ENCODE results near the gene C1D.

The C1D gene

DNA sequence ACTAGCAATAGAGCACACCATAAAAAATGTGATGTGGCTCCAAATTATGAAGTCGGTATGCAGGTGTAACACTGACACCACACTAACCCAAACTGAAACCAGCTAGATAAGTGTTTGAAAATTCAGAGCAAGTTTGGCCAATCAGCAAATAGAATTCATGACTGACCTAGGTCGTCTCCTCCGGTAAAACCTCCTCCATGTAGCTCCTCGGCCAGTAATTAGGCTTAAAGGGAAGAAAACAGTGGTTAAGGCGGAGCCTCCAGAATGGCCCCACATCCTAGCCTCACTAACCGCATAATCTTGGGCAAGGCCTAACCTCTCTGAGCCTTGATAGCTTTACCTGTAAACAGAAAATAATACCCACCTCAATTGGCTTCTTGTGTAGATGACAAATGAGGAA, 30.1 kb downstream of the C1D start:
- H3K27me3 ChIP-seq (replicated peaks; ENCODE audit: control insufficient read depth, insufficient read depth, low read length) = no peaks in the 10 kb centered on the region
- H3K4me3 ChIP-seq (ENCODE audit: low read length) = no peak overlapping the region
- DNase-seq (ENCODE audit: low read depth) = no peak
- H3K9ac ChIP-seq (ENCODE audit: low read length) = no peak overlapping the region
- no peaks in the 10 kb centered on the region for H3K36me3 ChIP-seq (ENCODE audit: control insufficient read depth, insufficient read depth, low read length, severe bottlenecking)
- H3K9me3 ChIP-seq (ENCODE audit: control insufficient read depth, low read length) = no peaks in the 10 kb centered on the region
- peaks cover 10% of the 10 kb centered on the region for H3K4me1 ChIP-seq (ENCODE audit: control insufficient read depth, insufficient read depth, low read length)

DNA sequence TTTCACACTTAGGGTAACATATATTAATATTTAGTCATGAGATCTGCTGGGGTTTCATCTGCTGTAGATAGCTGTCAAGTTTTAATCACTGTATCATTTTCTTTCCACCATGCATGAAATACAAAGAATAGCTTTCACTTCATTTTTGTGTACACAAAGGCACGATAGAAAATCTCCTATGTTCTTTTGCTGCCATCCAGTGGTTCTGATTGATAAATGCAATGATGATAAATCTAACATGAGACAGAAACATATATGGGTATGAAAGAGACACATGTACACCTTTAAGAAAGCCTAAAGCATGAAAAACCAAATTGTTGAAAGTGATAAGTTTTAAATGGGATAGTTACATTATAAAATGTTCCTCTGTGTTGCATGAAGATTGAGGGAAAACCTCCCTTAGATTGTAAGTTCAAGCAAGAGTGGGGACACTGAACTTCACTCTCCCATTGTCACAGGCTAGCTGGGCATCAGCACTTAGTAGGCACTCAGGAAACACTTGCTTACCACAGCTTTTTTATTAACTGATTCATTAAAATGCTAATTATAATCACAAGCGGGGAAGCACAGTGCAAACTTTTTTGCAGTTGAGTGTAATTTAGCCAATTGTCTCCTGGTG, 31.2 kb downstream of the C1D start:
- Histone ChIP-seq H3K27me3 (replicated peaks; ENCODE audit: control insufficient read depth, insufficient read depth, low read length) (no peaks in the 10 kb centered on the region), H3K36me3 (ENCODE audit: control insufficient read depth, insufficient read depth, low read length, severe bottlenecking) (no peaks in the 10 kb centered on the region), H3K4me3 (ENCODE audit: low read length) (no peak overlapping the region), H3K9me3 (ENCODE audit: control insufficient read depth, low read length) (no peaks in the 10 kb centered on the region), H3K9ac (ENCODE audit: low read length) (peak overlapping the region; percentile 62), H3K4me1 (ENCODE audit: control insufficient read depth, insufficient read depth, low read length) (peaks cover 10% of the 10 kb centered on the region)
- DNase-seq (ENCODE audit: low read depth) = peak; percentile 83

DNA sequence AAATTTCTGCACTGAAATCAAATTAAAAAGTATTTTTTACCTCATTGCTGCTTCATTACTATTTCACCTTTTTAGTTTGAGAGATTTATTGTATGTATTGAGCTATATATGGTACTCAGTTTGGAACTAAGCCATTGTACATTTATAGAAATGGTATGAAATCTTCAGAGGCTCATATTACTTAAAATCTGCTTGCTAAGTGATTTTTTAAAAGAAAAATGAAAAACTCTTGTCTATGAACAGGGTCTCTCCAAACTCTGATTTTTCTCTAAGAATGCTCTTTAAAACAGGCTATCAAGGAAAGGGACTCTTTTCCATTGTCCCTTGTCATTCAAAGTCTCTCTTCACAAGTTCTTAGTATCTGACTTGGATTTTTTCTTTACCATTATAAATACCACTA, 31.8 kb downstream of the C1D start:
- Histone ChIP-seq H3K36me3 (ENCODE audit: control insufficient read depth, insufficient read depth, low read length, severe bottlenecking) (no peaks in the 10 kb centered on the region), H3K9ac (ENCODE audit: low read length) (peak overlapping the region; percentile 62), H3K4me3 (ENCODE audit: low read length) (no peak overlapping the region), H3K9me3 (ENCODE audit: control insufficient read depth, low read length) (no peaks in the 10 kb centered on the region), H3K4me1 (ENCODE audit: control insufficient read depth, insufficient read depth, low read length) (peaks cover 10% of the 10 kb centered on the region), H3K27me3 (replicated peaks; ENCODE audit: control insufficient read depth, insufficient read depth, low read length) (no peaks in the 10 kb centered on the region)
- peak; percentile 9 for DNase-seq (ENCODE audit: low read depth)

DNA sequence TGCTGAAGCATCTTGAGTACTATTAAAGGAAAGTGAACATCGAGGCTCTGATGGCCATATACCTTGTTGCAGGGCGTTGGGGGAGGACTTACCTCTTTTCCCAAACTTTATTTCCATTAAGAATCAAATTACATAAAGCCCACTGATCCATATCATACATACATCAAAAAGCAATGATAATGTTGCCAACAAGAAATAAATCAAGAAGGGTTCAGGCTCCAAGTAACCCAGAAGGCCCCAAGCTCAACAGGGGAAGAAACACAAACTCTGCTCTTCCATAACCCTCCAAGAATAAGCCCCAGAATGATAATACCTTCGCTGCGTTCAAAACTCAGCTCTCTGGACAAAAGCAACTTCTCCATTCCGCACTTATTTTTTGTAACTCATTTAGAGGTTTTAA, 32.3 kb downstream of the C1D start:
- no peaks in the 10 kb centered on the region for H3K27me3 ChIP-seq (replicated peaks; ENCODE audit: control insufficient read depth, insufficient read depth, low read length)
- peak overlapping the region; percentile 62 for H3K9ac ChIP-seq (ENCODE audit: low read length)
- no peaks in the 10 kb centered on the region for H3K9me3 ChIP-seq (ENCODE audit: control insufficient read depth, low read length)
- DNase-seq (ENCODE audit: low read depth) = no peak
- H3K4me1 ChIP-seq (ENCODE audit: control insufficient read depth, insufficient read depth, low read length) = peaks cover 10% of the 10 kb centered on the region
- no peaks in the 10 kb centered on the region for H3K36me3 ChIP-seq (ENCODE audit: control insufficient read depth, insufficient read depth, low read length, severe bottlenecking)
- H3K4me3 ChIP-seq (ENCODE audit: low read length) = no peak overlapping the region

DNA sequence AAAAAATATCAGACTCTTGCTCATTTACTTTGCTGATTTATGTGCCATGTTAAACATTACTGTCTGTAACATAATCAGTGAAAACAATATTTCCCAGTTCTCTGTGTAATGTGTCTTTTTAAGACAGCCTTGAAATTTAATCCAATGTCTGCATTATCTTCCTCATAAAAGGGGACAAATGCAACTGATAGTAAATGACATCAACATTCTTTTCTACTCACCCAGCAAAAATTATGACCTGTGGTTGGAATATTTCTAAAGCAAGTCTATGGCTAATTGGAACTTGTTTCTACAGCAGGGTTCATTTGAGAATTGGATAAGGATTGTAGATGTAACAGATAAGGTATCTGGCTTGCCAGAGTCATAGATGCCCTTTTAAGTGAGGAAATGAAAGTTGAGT, 34.8 kb downstream of the C1D start:
- H3K27me3 ChIP-seq (replicated peaks; ENCODE audit: control insufficient read depth, insufficient read depth, low read length) = no peaks in the 10 kb centered on the region
- no peak overlapping the region for H3K4me3 ChIP-seq (ENCODE audit: low read length)
- H3K9me3 ChIP-seq (ENCODE audit: control insufficient read depth, low read length) = no peaks in the 10 kb centered on the region
- H3K36me3 ChIP-seq (ENCODE audit: control insufficient read depth, insufficient read depth, low read length, severe bottlenecking) = no peaks in the 10 kb centered on the region
- H3K9ac ChIP-seq (ENCODE audit: low read length) = no peak overlapping the region
- DNase-seq (ENCODE audit: low read depth) = peak; percentile 29
- peaks cover 10% of the 10 kb centered on the region for H3K4me1 ChIP-seq (ENCODE audit: control insufficient read depth, insufficient read depth, low read length)

DNA sequence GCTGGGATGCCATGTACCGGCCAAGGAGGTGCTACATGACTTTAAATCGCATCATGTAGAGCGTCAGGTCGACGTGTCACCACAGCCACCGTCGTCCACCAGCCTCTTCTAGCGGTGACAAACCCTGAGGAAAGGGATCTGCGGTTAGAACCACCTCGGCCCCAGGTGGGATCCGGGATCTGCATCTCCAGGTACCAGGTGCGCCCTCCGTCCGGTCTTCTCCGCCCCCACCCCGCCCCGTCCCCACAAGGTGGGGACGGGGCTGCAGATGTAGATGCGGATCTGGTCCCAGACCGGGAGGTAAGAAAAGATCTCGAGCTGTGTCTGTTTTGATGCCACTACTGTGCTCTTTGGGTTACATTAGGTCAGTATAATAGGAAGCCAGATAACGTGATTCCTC, 38.4 kb downstream of the C1D start:
- DNase-seq (ENCODE audit: low read depth) = no peak
- Histone ChIP-seq H3K4me3 (ENCODE audit: low read length) (no peak overlapping the region), H3K9ac (ENCODE audit: low read length) (no peak overlapping the region), H3K27me3 (replicated peaks; ENCODE audit: control insufficient read depth, insufficient read depth, low read length) (no peaks in the 10 kb centered on the region), H3K9me3 (ENCODE audit: control insufficient read depth, low read length) (peaks cover 2% of the 10 kb centered on the region), H3K36me3 (ENCODE audit: control insufficient read depth, insufficient read depth, low read length, severe bottlenecking) (no peaks in the 10 kb centered on the region), H3K4me1 (ENCODE audit: control insufficient read depth, insufficient read depth, low read length) (peaks cover 5% of the 10 kb centered on the region)

DNA sequence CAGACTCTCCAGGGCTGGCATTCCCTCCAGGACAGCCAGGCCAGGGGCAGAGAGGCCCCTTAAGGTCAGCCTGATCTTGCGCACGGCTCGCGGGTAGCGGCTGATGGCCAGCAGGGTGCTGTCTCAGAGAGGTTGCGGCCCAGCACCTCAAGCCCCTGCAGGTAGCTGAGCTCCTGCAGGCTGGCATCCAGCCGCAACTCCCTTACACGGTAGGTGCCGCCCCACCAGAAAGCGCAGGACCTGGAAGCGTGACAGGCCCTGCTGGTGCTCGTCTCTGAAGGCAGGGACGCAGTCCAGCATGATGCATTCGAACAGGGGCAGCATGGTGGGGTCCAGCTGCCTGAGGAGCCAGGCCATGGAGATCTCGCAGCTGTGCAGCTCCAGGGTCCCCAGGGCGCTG, 38.9 kb downstream of the C1D start:
- Histone ChIP-seq H3K4me1 (ENCODE audit: control insufficient read depth, insufficient read depth, low read length) (peaks cover 5% of the 10 kb centered on the region), H3K9ac (ENCODE audit: low read length) (no peak overlapping the region), H3K4me3 (ENCODE audit: low read length) (no peak overlapping the region), H3K9me3 (ENCODE audit: control insufficient read depth, low read length) (peaks cover 2% of the 10 kb centered on the region), H3K27me3 (replicated peaks; ENCODE audit: control insufficient read depth, insufficient read depth, low read length) (no peaks in the 10 kb centered on the region), H3K36me3 (ENCODE audit: control insufficient read depth, insufficient read depth, low read length, severe bottlenecking) (no peaks in the 10 kb centered on the region)
- DNase-seq (ENCODE audit: low read depth) = no peak

DNA sequence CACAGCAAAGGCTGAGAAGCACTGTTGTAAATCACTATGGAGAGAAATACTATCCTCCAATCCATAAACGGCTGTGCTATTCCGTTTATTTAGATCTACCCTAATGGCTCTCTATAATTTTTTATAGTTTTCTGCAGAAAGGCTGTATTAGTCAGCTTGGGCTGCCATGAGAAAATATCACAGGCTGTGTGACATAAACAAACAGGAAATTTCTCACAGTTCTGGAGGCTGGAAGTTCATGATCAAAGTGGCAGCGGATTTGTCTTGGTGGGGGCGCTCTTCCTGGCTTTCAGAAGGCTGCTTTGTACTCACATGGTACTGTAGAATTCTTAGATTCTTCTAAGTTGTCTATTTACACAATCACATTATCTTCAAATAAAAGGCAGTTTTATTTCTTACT, 44.1 kb downstream of the C1D start:
- Histone ChIP-seq H3K9me3 (ENCODE audit: control insufficient read depth, low read length) (peaks cover 2% of the 10 kb centered on the region), H3K27me3 (replicated peaks; ENCODE audit: control insufficient read depth, insufficient read depth, low read length) (no peaks in the 10 kb centered on the region), H3K4me3 (ENCODE audit: low read length) (no peak overlapping the region), H3K9ac (ENCODE audit: low read length) (no peak overlapping the region), H3K36me3 (ENCODE audit: control insufficient read depth, insufficient read depth, low read length, severe bottlenecking) (no peaks in the 10 kb centered on the region), H3K4me1 (ENCODE audit: control insufficient read depth, insufficient read depth, low read length) (no peaks in the 10 kb centered on the region)
- no peak for DNase-seq (ENCODE audit: low read depth)

DNA sequence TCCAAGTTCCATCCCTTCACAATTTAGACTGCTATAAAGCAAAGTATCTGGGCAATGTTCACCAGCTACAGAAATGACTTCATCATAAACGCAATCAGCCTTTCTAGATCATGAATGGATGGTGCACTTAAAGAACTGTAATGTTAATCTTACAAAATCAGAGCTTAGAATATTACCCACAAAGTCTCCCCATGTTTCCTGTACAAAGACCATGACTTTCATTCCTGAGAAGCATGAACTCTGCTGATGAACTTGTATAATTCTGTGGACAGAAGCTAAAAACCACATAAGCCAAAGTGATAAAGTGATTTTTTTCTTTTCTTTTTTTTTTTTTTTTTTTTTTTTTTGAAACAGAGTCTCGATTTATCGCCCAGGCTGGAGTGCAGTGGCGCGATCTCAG, 53.3 kb downstream of the C1D start:
- no peaks in the 10 kb centered on the region for H3K36me3 ChIP-seq (ENCODE audit: control insufficient read depth, insufficient read depth, low read length, severe bottlenecking)
- H3K9ac ChIP-seq (ENCODE audit: low read length) = no peak overlapping the region
- no peaks in the 10 kb centered on the region for H3K27me3 ChIP-seq (replicated peaks; ENCODE audit: control insufficient read depth, insufficient read depth, low read length)
- no peak for DNase-seq (ENCODE audit: low read depth)
- no peak overlapping the region for H3K4me3 ChIP-seq (ENCODE audit: low read length)
- no peaks in the 10 kb centered on the region for H3K9me3 ChIP-seq (ENCODE audit: control insufficient read depth, low read length)
- H3K4me1 ChIP-seq (ENCODE audit: control insufficient read depth, insufficient read depth, low read length) = peaks cover 5% of the 10 kb centered on the region

DNA sequence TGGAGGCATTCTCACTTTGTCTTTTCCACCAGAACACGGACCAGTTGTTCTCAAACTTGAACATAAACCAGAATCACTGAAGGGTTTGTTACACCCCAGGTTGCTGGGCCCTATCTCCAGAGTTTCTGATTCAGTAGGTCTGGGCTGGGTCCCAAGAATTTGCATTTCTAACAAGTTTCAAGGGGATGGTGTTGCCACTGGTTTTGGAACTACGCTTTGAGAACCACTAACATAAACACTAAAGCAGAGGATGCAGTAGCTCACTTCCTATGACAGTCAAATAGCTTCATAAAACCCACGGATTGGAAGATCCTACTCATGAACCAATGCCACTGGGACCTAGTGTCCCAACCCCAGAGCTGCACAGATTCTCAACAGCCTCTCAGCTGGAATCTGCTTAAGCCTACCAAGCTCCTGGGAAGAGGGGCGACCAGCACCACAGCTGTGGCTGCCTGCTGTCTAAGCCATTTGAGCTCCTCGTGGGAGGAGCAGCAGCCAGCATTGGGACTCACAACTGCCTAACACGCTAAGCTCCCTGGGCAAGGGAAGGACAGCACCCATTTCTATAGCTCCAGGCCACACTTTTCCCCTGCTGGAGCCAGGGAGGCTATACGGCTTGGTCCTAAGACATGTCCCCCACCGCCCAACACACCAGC, 62.5 kb downstream of the C1D start:
- H3K4me1 ChIP-seq (ENCODE audit: control insufficient read depth, insufficient read depth, low read length) = peaks cover 18% of the 10 kb centered on the region
- peaks cover 3% of the 10 kb centered on the region for H3K9me3 ChIP-seq (ENCODE audit: control insufficient read depth, low read length)
- H3K9ac ChIP-seq (ENCODE audit: low read length) = no peak overlapping the region
- H3K27me3 ChIP-seq (replicated peaks; ENCODE audit: control insufficient read depth, insufficient read depth, low read length) = no peaks in the 10 kb centered on the region
- DNase-seq (ENCODE audit: low read depth) = no peak
- H3K36me3 ChIP-seq (ENCODE audit: control insufficient read depth, insufficient read depth, low read length, severe bottlenecking) = no peaks in the 10 kb centered on the region
- no peak overlapping the region for H3K4me3 ChIP-seq (ENCODE audit: low read length)

DNA sequence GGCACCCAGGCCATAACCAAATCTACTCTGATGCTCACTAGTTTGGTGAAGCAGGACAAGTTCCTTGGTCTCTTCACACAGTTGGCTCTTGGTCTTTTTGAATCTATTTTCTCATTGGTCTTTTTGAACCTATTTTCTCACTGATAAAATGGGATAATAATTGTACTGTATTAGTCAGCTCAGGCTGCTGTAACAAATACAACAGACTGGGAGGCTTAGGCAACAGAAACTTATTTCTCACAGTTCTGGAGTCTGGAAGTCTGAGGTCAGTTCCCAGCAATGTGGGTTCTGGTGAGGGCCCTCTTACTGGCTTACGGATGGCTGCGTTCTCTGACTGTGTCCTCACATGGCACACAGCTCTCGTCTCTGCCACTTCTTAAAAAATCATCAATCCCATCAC, 63.5 kb downstream of the C1D start:
- Histone ChIP-seq H3K9ac (ENCODE audit: low read length) (no peak overlapping the region), H3K9me3 (ENCODE audit: control insufficient read depth, low read length) (peaks cover 3% of the 10 kb centered on the region), H3K36me3 (ENCODE audit: control insufficient read depth, insufficient read depth, low read length, severe bottlenecking) (no peaks in the 10 kb centered on the region), H3K27me3 (replicated peaks; ENCODE audit: control insufficient read depth, insufficient read depth, low read length) (no peaks in the 10 kb centered on the region), H3K4me3 (ENCODE audit: low read length) (no peak overlapping the region), H3K4me1 (ENCODE audit: control insufficient read depth, insufficient read depth, low read length) (peaks cover 18% of the 10 kb centered on the region)
- DNase-seq (ENCODE audit: low read depth) = no peak

DNA sequence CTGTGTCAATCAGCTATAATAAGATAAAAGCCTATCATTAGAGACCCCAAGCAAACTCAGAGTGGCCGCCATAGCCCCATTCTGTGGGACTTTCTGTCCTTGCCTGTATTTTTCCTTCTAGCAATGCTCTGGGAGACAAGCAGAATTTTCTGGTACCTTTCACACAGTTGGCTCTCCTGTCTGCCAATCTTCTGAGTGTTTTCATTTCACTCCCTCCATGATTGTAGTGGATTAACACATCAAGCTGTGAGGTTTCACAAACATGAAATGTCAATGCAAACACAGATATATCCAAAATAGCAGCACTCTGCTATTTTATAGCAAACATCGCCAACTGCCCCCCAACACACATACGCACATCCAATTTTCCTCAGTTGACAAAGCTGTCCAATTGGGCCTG, 64.9 kb downstream of the C1D start:
- no peaks in the 10 kb centered on the region for H3K27me3 ChIP-seq (replicated peaks; ENCODE audit: control insufficient read depth, insufficient read depth, low read length)
- no peak overlapping the region for H3K9ac ChIP-seq (ENCODE audit: low read length)
- no peak for DNase-seq (ENCODE audit: low read depth)
- peaks cover 3% of the 10 kb centered on the region for H3K9me3 ChIP-seq (ENCODE audit: control insufficient read depth, low read length)
- no peak overlapping the region for H3K4me3 ChIP-seq (ENCODE audit: low read length)
- H3K4me1 ChIP-seq (ENCODE audit: control insufficient read depth, insufficient read depth, low read length) = peaks cover 18% of the 10 kb centered on the region
- no peaks in the 10 kb centered on the region for H3K36me3 ChIP-seq (ENCODE audit: control insufficient read depth, insufficient read depth, low read length, severe bottlenecking)
